Ovary (tissue), 3 donors: Measurements from ENCODE around the gene CATSPER4.

Source experiments
- CTCF ChIP-seq, 3 donors: fragments of 450-650 bp in 2 of 3; fragments of 200-600 bp in 1 of 3; IDR thresholded peaks; one replicate each; pipeline versions ENCODE4 v1.5.1 to v1.8.0; 2016 to 2022; ENCODE audit warnings: antibody characterized with exemption in 3 of 3, mild to moderate bottlenecking in 1 of 3
- EP300 ChIP-seq: sonication (generic); formaldehyde crosslinking; IDR thresholded peaks from one replicate; pipeline ENCODE4 v1.6.1; 2017; ENCODE audit warnings: antibody characterized with exemption
- donor health status: DM: no; HTN: no; CAD: no.

GRCh38 chr1:26148887-26149286 is 41.5 kb upstream of the CATSPER4 start:
- no peak for TF ChIP-seq CTCF (IDR thresholded peaks at IDR 0.05)
- TF ChIP-seq EP300 = no peak
